Measurements from ENCODE around the gene CWC15. TPM values are rescaled to one million over a fixed set of nuclear protein-coding genes. Genes with fewer than 3 reads are reported as not detected.

Gene CWC15
- total RNA-seq, 1 experiment from 2014 or later = 56.9 TPM

DNA sequence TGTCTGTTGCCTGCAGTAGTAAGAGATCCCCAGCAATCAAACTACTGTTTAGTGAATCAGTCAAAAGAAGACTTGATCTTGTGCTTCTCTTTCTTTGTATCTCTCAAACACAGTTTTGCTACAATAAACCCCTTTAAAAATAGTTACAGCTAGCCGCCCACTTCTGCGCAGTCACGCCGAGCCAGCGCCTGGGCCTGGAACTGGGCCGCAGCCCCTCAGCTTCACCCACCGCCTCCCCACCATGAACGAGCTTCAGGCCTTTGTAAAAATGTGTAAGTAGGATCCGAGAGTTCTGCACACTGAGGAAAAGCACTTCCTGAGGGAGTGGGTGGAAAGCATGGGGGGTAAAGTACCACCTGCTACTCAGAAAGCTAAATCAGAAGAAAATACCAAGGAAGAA is 60.5 kb downstream of the CWC15 start:
- ATAC-seq = no peak
- Histone ChIP-seq H3K9me2 (replicated peaks; ENCODE audit: low read length) (no peaks in the 10 kb centered on the region), H3K27me3 (ENCODE audit: low read length) (no peaks in the 10 kb centered on the region), H3K4me2 (ENCODE audit: low read length) (no peak overlapping the region), H3K4me1 (ENCODE audit: insufficient read depth, low read length) (no peaks in the 10 kb centered on the region), H3K27ac (ENCODE audit: low read length) (no peak overlapping the region), H3K9me3 (ENCODE audit: low read length) (no peaks in the 10 kb centered on the region), H4K20me1 (ENCODE audit: low read length) (no peaks in the 10 kb centered on the region), H3F3A (ENCODE audit: low read length, unreplicated experiment) (no peaks in the 10 kb centered on the region), H3K9ac (ENCODE audit: low read length) (no peak overlapping the region), H2AFZ (ENCODE audit: low read length) (no peak overlapping the region), H3K36me3 (ENCODE audit: low read depth, low read length) (no peaks in the 10 kb centered on the region), H3K4me3 (ENCODE audit: low read length) (no peak overlapping the region), H3K79me2 (ENCODE audit: low read length) (no peaks in the 10 kb centered on the region)
- intact Hi-C loops (cut with micrococcal nuclease) = no loop called here
- ChIA-PET POLR2A (ENCODE audit: unreplicated experiment) (no interaction called here), CTCF (no interaction called here)
- DNase-seq = no peak
- TF ChIP-seq EZH2phosphoT487 (IDR thresholded peaks at IDR 0.05; ENCODE audit: borderline replicate concordance, low read length) = no peak
- TF ChIP-seq, protein P1, sequence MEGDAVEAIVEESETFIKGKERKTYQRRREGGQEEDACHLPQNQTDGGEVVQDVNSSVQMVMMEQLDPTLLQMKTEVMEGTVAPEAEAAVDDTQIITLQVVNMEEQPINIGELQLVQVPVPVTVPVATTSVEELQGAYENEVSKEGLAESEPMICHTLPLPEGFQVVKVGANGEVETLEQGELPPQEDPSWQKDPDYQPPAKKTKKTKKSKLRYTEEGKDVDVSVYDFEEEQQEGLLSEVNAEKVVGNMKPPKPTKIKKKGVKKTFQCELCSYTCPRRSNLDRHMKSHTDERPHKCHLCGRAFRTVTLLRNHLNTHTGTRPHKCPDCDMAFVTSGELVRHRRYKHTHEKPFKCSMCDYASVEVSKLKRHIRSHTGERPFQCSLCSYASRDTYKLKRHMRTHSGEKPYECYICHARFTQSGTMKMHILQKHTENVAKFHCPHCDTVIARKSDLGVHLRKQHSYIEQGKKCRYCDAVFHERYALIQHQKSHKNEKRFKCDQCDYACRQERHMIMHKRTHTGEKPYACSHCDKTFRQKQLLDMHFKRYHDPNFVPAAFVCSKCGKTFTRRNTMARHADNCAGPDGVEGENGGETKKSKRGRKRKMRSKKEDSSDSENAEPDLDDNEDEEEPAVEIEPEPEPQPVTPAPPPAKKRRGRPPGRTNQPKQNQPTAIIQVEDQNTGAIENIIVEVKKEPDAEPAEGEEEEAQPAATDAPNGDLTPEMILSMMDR (conservative IDR thresholded peaks at IDR 0.05; ENCODE audit: low read depth, low read length) = no peak
- TF ChIP-seq EZH2 (IDR thresholded peaks at IDR 0.05; ENCODE audit: low read length, unreplicated experiment) = no peak
- BruUV-seq (replicated peaks) = no TSS peak

Other genes starting within 250 kb of the CWC15 start
- 32.6 and 37.9 TPM in 2 replicates for gene AMOTL1, start 205.2 kb downstream of the CWC15 start, total RNA-seq (2014; rRNA removed)
- 2.7 and 4.1 TPM in 2 replicates for gene KDM4D, start 153 bp upstream of the CWC15 start, total RNA-seq (2014; rRNA removed)
- not detected in 2 replicates for gene KDM4E, start 51.7 kb upstream of the CWC15 start, total RNA-seq (2014; rRNA removed)
- gene KDM4F, start 75.9 kb upstream of the CWC15 start, total RNA-seq (2014; rRNA removed) = not detected in 2 replicates
- 17.2 and 20.4 TPM in 2 replicates for gene SRSF8, start 93.4 kb upstream of the CWC15 start, total RNA-seq (2014; rRNA removed)
- gene ENDOD1, start 116.3 kb upstream of the CWC15 start, total RNA-seq (2014; rRNA removed) = 28.5 and 32.1 TPM in 2 replicates